HCT116 (cell line): ENCODE measurements around the gene IDS. TPM values are rescaled to one million over a fixed set of nuclear protein-coding genes. Genes with fewer than 3 reads are reported as not detected.
A peak's percentile ranks its signal among the peaks of the same experiment; 100 is the strongest.

Experiments
- ATAC-seq: fragments of 200-7000 bp; cut with Tn5 transposase; 2 replicates; pipeline ENCODE4 v1.9.1; 2020; ENCODE audit warnings: mild to moderate bottlenecking, moderate library complexity
- BruUV-seq: library from RNA; stranded (reverse); fragments of 400-500 nt; replicated peaks from 2 replicates; lab custom pipeline; 2021; lab: Mats Ljungman, UMichigan
- CTCF ChIA-PET: fragments of 300-600 bp; sonication (Branson Sonifier 250); formaldehyde crosslinking; loops from one replicate; lab custom pipeline; 2021; ENCODE audit warnings: antibody characterized with exemption; lab: Charles Lee
- POLR2A ChIA-PET: fragments of 300-600, 350-600 bp; sonication (Branson Sonifier 250); formaldehyde crosslinking; loops from one replicate; lab custom pipeline; 2021; ENCODE audit warnings: antibody characterized with exemption; lab: Charles Lee
- RAD21 ChIA-PET, 2 experiments: fragments of 300-600 bp; sonication (Branson Sonifier 250); formaldehyde crosslinking; loops; one replicate each; lab custom pipeline; 2023; ENCODE audit warnings: low total read pairs in 2 of 2; ENCODE audit not compliant: uncharacterized antibody in 2 of 2, unreplicated experiment in 2 of 2, low non-redundant PET in 1 of 2; lab: Charles Lee
- DNase-seq: peaks from one replicate; pipeline ENCODE4 v3.0.0-alpha.2; 2010; ENCODE audit warnings: low read depth, low spot score
- H2AFZ ChIP-seq: fragments of 200-600 bp; shearing (Covaris generic), sonication (generic); 2 replicates; pipeline ENCODE4 v1.6.1; 2017; ENCODE audit warnings: low read depth, mixed run types, mixed read lengths, antibody characterized with exemption, low read length; ENCODE audit not compliant: poor library complexity, severe bottlenecking
- H3K27ac ChIP-seq: 2 replicates; pipeline ENCODE4 v1.5.1; 2012; ENCODE audit warnings: low read depth, low read length
- H3K27me3 ChIP-seq: fragments of 200-600 bp; sonication (generic); 2 replicates; pipeline ENCODE4 v1.6.1; 2016; ENCODE audit warnings: mixed run types, low read length, mixed read lengths; ENCODE audit not compliant: insufficient read depth
- H3K36me3 ChIP-seq, 2 experiments: fragments of 200-500 bp in 1 of 2; fragments of 200-600 bp in 1 of 2; sonication (Bioruptor generic) in 1 of 2; sonication (generic) in 1 of 2; 2 replicates each; pipeline versions ENCODE4 v1.5.1 to v1.6.1; 2014 to 2016; ENCODE audit warnings: low read length in 2 of 2, inconsistent platforms in 1 of 2, mixed read lengths in 1 of 2, mixed run types in 1 of 2; ENCODE audit not compliant: insufficient read depth in 2 of 2, control insufficient read depth in 1 of 2
- H3K4me1 ChIP-seq, 2 experiments: fragments of 200-600 bp in 1 of 2; sonication (generic) in 1 of 2; 2 replicates each; pipeline versions ENCODE4 v1.5.1 to v1.6.1; 2012 to 2017; ENCODE audit warnings: low read length in 2 of 2, inconsistent platforms in 1 of 2, mild to moderate bottlenecking in 1 of 2, mixed read lengths in 1 of 2, mixed run types in 1 of 2, moderate library complexity in 1 of 2; ENCODE audit not compliant: insufficient read depth in 2 of 2, control insufficient read depth in 1 of 2
- H3K4me2 ChIP-seq: fragments of 200-600 bp; sonication (generic); 2 replicates; pipeline ENCODE4 v1.6.1; 2017; ENCODE audit warnings: mixed run types, low read length, mixed read lengths
- H3K4me3 ChIP-seq, 2 experiments: fragments of 200-600 bp in 1 of 2; sonication (generic) in 1 of 2; replicated peaks in 1 of 2; 2 replicates each; pipeline ENCODE4 v1.5.1; 2011 to 2016; ENCODE audit warnings: low read length in 2 of 2, control low read depth in 1 of 2, low read depth in 1 of 2, mild to moderate bottlenecking in 1 of 2, mixed read lengths in 1 of 2, mixed run types in 1 of 2
- H3K79me2 ChIP-seq: fragments of 200-600 bp; sonication (generic); 2 replicates; pipeline ENCODE4 v1.6.1; 2017; ENCODE audit warnings: mild to moderate bottlenecking, mixed run types, low read length, moderate library complexity, mixed read lengths; ENCODE audit not compliant: insufficient read depth
- H3K9ac ChIP-seq: fragments of 200-600 bp; sonication (generic); 2 replicates; pipeline ENCODE4 v1.6.1; 2016; ENCODE audit warnings: low read length, mixed read lengths
- H3K9me2 ChIP-seq: fragments of 200-600 bp; sonication (generic), shearing (Covaris generic); 2 replicates; pipeline ENCODE4 v1.6.1; 2017; ENCODE audit warnings: mixed run types, mild to moderate bottlenecking, moderate library complexity; ENCODE audit not compliant: insufficient read depth
- H3K9me3 ChIP-seq, 2 experiments: fragments of 200-500 bp in 1 of 2; fragments of 200-600 bp in 1 of 2; sonication (Bioruptor generic) in 1 of 2; sonication (generic) in 1 of 2; 2 replicates each; pipeline ENCODE4 v1.6.1; 2014 to 2017; ENCODE audit warnings: low read length in 2 of 2, mixed read lengths in 2 of 2, inconsistent platforms in 1 of 2, low read depth in 1 of 2, mild to moderate bottlenecking in 1 of 2, mixed run types in 1 of 2, moderate library complexity in 1 of 2; ENCODE audit not compliant: control insufficient read depth in 1 of 2, insufficient read depth in 1 of 2
- H4K20me1 ChIP-seq: fragments of 200-600 bp; sonication (generic), shearing (Covaris generic); 2 replicates; pipeline ENCODE4 v1.6.1; 2017; ENCODE audit warnings: mixed run types, mild to moderate bottlenecking, moderate library complexity; ENCODE audit not compliant: insufficient read depth
- CBX3 ChIP-seq: IDR thresholded peaks from 2 replicates; pipeline ENCODE4 v1.6.1; 2012; ENCODE audit warnings: low read depth
- EZH2 ChIP-seq: fragments of 200-600 bp; sonication (generic); IDR thresholded peaks from 2 replicates; pipeline ENCODE4 v1.6.1; 2017; ENCODE audit warnings: antibody characterized with exemption, mixed run types
- POLR2A ChIP-seq: IDR thresholded peaks from 2 replicates; pipeline ENCODE4 v1.7.0; 2011; ENCODE audit warnings: borderline replicate concordance; ENCODE audit not compliant: insufficient read depth, insufficient read length; ENCODE audit errors: extremely low read depth
- RAD21 ChIP-seq: IDR thresholded peaks from 2 replicates; pipeline ENCODE4 v1.6.1; 2012; ENCODE audit warnings: low read depth, mild to moderate bottlenecking
- ZFX ChIP-seq: fragments of 450-650 bp; IDR thresholded peaks from 2 replicates; pipeline ENCODE4 v1.6.1; 2017
- ZNF274 ChIP-seq: fragments of 200-500 bp; sonication (Bioruptor generic); IDR thresholded peaks from 2 replicates; pipeline ENCODE4 v1.6.1; 2014; ENCODE audit warnings: mild to moderate bottlenecking, low read depth, low read length, inconsistent platforms
- intact Hi-C: fragments of 100-400 bp; cut with micrococcal nuclease; formaldehyde crosslinking; loops from 2 replicates; pipeline ENCODE4 v1.10.0; 2022
- total RNA-seq: library from RNA; stranded (reverse); gene quantifications from one replicate; pipeline ENCODE4 v1.2.1, GENCODE V29; 2021; ENCODE audit not compliant: unreplicated experiment
- TF ChIP-seq, protein P1 (sequence below), 3 experiments: fragments of 200-600 bp in 1 of 3; sonication (generic) in 1 of 3; IDR thresholded peaks in 2 of 3; conservative IDR thresholded peaks in 1 of 3; 2 replicates each; pipeline ENCODE4 v1.5.1; 2012 to 2017; ENCODE audit warnings: low read depth in 2 of 3, low read length in 2 of 3, antibody characterized with exemption in 1 of 3, borderline replicate concordance in 1 of 3, control low read depth in 1 of 3, mild to moderate bottlenecking in 1 of 3, mixed read lengths in 1 of 3, mixed run types in 1 of 3, moderate library complexity in 1 of 3; ENCODE audit not compliant: insufficient read depth in 1 of 3
- TF ChIP-seq, protein P2 (sequence below): IDR thresholded peaks from 2 replicates; pipeline ENCODE4 v1.6.1; 2012

The IDS gene
- total RNA-seq, 1 experiment from 2014 or later = 42.0 TPM

DNA sequence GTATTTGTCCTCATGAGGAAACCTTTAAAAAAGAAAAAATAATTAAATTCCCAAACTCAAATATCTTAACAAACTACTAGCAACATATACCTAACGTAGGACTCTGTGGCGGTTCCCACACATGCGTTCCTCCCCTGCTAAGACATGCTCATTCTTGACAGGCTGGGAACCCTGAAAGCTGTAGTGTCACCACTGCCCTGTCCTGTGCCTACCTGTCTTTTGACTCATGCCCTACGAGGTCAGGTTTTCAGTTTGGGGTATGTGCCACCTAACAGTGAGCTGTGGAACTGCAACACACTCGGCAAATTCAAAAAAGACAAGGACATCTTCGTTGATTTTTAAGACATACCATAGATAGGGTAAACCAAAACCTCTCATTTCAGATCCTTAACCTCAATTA lies 17.8 kb downstream of the IDS start:
- ATAC-seq (peak; percentile 76), DNase-seq (no peak)
- CTCF ChIA-PET = interaction anchor here (0.6 kb wide), 1 partner anchor 18 kb away, joined by 4 read pairs; the partner anchor contains the start of gene IDS
- Histone ChIP-seq H3K27me3 (no peaks in the 10 kb centered on the region), H2AFZ (no peak overlapping the region), H3K4me1 (no peaks in the 10 kb centered on the region), H3K36me3 (peaks cover 0 to 9% of the 10 kb centered on the region in 2 experiments; a peak in 2 of 4 replicates), H4K20me1 (no peaks in the 10 kb centered on the region), H3K4me2 (no peak overlapping the region), H3K79me2 (no peaks in the 10 kb centered on the region), H3K9me3 (no peaks in the 10 kb centered on the region), H3K9ac (no peak overlapping the region), H3K9me2 (no peaks in the 10 kb centered on the region), H3K27ac (no peak overlapping the region), H3K4me3 (no peak overlapping the region)
- POLR2A ChIA-PET = no interaction called here
- RAD21 ChIA-PET = no interaction called here
- no TSS peak for BruUV-seq
- intact Hi-C loops = no loop called here
- peak; percentile 14; the same call in 1 of the 2 replicates for TF ChIP-seq RAD21
- TF ChIP-seq POLR2A = no peak
- TF ChIP-seq, protein P1, sequence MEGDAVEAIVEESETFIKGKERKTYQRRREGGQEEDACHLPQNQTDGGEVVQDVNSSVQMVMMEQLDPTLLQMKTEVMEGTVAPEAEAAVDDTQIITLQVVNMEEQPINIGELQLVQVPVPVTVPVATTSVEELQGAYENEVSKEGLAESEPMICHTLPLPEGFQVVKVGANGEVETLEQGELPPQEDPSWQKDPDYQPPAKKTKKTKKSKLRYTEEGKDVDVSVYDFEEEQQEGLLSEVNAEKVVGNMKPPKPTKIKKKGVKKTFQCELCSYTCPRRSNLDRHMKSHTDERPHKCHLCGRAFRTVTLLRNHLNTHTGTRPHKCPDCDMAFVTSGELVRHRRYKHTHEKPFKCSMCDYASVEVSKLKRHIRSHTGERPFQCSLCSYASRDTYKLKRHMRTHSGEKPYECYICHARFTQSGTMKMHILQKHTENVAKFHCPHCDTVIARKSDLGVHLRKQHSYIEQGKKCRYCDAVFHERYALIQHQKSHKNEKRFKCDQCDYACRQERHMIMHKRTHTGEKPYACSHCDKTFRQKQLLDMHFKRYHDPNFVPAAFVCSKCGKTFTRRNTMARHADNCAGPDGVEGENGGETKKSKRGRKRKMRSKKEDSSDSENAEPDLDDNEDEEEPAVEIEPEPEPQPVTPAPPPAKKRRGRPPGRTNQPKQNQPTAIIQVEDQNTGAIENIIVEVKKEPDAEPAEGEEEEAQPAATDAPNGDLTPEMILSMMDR (IDR thresholded peaks at IDR 0.05 in 2 of 3, conservative IDR thresholded peaks at IDR 0.05 in 1 of 3; ENCODE audit: borderline replicate concordance in 1 of 3, insufficient read depth in 1 of 3, low read depth in 2 of 3, low read length in 2 of 3) = peak; percentile 14 to 39 (median 32); a peak in 5 of 6 replicates

DNA sequence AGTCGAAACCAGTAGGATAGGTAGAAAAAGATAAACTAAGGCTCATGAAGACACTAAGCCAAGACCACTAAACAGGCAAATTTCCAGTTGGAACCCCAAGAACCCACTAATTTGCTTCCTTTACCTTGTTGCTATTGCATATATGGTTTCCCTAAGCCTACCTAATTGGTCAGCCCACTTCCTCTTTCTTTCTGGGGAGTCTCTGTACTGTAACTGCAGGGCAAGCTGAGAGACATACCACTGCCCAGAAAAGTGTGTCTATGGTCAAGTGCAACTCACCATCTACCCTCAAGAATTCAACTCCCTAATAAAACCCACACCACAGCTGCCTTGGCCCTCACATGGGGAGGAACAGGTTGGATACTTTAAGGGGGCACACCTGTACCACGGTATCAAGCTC lies 28.6 kb downstream of the IDS start:
- CTCF ChIA-PET = no interaction called here

More for the DNA sequence above, 28.6 kb downstream of the IDS start:
- no peaks in the 10 kb centered on the region for H3K79me2 ChIP-seq
- H3K27me3 ChIP-seq = no peaks in the 10 kb centered on the region
- no peaks in the 10 kb centered on the region for H3K9me3 ChIP-seq
- POLR2A ChIA-PET = no interaction called here
- H3K36me3 ChIP-seq = no peaks in the 10 kb centered on the region
- no peak overlapping the region for H3K9ac ChIP-seq
- TF ChIP-seq ZNF274 (no peak), POLR2A (no peak), CBX3 (no peak), EZH2 (no peak), ZFX (no peak)
- TF ChIP-seq, protein P2, sequence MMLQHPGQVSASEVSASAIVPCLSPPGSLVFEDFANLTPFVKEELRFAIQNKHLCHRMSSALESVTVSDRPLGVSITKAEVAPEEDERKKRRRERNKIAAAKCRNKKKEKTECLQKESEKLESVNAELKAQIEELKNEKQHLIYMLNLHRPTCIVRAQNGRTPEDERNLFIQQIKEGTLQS = no peak
- no peaks in the 10 kb centered on the region for H4K20me1 ChIP-seq
- intact Hi-C loops = no loop called here
- no TSS peak for BruUV-seq
- no peak overlapping the region for H3K4me2 ChIP-seq
- ATAC-seq = no peak
- RAD21 ChIA-PET = no interaction called here
- no peak overlapping the region for H2AFZ ChIP-seq
- H3K27ac ChIP-seq = no peak overlapping the region
- no peak for DNase-seq
- H3K9me2 ChIP-seq = no peaks in the 10 kb centered on the region
- no peaks in the 10 kb centered on the region for H3K4me1 ChIP-seq
- no peak overlapping the region for H3K4me3 ChIP-seq
